Medulla oblongata (tissue), 1 donor: ENCODE measurements around the gene GNAT2.

ENCODE experiments used
- DNase-seq: peaks from one replicate; pipeline ENCODE4 v3.0.0-alpha.2; 2015; ENCODE audit errors: extremely low spot score

GNAT2 gene

GRCh38 chr1:109610609-109611307 is 8.7 kb downstream of the GNAT2 start:
- DNase-seq: no peak

GRCh38 chr1:109609881-109610280 is 9.5 kb downstream of the GNAT2 start:
- no peak for DNase-seq

GRCh38 chr1:109605381-109605780 is 14.0 kb downstream of the GNAT2 start:
- no peak for DNase-seq

DNA sequence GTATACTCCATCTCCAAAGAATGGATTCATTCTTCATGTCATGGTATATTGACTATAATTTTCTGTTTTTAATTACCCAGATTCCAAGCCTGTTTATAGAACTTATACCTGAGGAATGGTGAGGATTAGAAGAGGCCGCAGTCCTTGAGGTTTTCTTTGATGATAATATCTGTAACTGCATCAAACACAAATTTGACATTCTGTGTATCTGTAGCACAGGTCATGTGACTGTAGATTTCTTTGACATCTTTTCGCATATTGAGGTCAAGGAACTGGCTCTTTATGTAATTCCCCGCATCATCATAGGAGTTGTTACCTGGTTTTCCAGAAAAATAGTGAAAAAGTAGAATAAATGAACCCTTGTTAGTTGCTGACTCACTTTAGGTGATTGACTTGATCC is 16.2 kb downstream of the GNAT2 start:
- DNase-seq: no peak

DNA sequence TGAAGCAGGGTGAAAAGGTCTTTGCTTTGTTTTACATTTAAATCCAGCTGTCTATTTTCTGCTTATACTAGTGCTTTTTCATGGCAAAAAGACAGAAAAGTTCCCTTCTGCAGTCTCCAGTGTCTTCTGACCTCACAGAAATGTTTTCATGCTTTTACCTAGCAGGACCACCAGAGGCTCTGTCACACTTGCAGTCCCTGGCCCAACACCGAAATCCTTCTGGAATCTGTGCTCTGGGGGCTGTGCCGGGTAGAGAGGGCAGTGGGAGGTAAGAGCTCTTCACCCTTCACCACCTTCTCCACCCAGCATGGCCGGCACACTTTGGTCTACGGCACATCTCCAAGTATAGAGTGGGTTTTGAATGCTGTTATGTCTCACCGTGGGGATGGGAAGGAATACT is 20.8 kb downstream of the GNAT2 start:
- no peak for DNase-seq

GRCh38 chr1:109598156-109598555 is 21.3 kb downstream of the GNAT2 start:
- no peak for DNase-seq

GRCh38 chr1:109595531-109595930 is 23.9 kb downstream of the GNAT2 start:
- DNase-seq: no peak

DNA sequence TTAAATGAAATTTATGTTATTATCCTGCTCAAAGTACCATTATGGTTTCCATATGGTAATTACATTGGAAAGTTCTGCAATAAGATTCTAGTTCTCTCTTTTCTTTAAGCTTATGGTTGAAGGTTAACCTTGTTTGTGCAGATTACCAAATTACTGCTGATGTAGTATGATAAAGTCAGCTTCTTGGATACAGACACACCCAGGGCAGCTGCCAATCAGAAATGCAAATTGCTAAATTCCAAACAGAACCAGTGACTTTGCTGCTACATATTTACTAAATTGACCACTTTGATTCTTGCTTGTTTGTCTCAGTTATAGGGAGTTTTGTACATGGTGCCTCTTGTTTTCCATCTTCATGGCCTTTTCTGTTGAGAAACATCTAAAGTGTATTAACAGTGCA is 26.5 kb downstream of the GNAT2 start:
- DNase-seq: no peak

- no peak for DNase-seq
These were observed 29.7 kb downstream of the GNAT2 start for GRCh38 chr1:109589679-109590078.

GRCh38 chr1:109589177-109589576 is 30.2 kb downstream of the GNAT2 start:
- DNase-seq: no peak

GRCh38 chr1:109586055-109586454 is 33.4 kb downstream of the GNAT2 start:
- DNase-seq: no peak

GRCh38 chr1:109584766-109585165 is 34.6 kb downstream of the GNAT2 start:
- DNase-seq: no peak

DNA sequence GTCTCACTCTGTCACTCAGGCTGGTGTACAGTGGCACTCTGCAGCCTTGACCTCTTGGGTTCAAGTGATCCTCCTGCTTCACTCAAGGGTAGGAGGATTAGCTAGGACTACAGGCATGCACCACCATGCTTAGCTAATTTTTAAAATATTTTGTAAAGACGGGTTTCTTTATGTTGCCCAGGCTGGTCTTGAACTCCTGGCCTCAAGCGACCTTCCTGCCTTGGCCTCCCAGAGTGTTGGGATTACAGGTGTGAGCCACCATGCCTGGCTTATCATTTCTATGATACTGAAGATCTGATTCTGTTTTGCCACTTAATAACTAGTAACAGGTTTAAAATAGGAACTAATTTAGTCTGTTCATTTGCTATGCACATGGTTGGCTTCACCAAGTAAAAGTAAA is 37.4 kb downstream of the GNAT2 start:
- no peak for DNase-seq

DNA sequence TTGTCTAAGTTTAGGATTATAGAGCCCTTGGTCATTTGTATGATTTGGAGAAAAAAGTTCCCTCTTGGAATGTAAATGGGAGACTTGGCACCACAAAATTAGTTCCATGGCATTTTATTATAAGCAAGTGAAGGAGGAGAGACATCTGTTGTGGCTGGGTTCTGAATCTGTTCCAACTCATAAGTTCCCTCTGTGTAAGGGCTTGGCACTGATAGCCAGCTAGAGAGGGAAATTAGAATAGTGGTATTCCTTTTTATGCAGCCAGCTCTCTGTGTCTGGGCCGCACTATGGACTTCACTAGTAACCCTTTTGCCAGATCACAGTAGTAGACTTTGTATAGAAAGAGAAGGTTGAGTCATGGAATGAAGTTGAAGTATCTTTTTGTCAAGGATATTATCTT is 39.9 kb downstream of the GNAT2 start:
- DNase-seq: peak; percentile 38

- DNase-seq: no peak
These were observed 40.4 kb downstream of the GNAT2 start for GRCh38 chr1:109578947-109579443.

DNA sequence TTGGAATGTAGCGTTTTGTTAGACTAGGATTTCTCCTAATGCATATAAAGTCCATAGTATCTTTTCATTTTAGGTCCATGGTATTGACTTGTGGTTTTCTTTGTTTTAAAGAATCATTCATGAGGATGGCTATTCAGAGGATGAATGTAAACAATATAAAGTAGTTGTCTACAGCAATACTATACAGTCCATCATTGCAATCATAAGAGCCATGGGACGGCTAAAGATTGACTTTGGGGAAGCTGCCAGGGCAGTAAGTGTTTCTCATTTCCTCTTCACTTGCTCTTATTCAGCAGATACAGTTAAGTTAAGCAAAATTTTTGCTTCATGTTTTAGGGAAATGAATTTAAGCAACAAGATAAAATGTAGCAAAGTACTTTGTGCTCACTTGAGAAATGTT is 45.6 kb downstream of the GNAT2 start:
- peak; percentile 37 for DNase-seq

GRCh38 chr1:109570414-109570813 is 49.0 kb downstream of the GNAT2 start:
- DNase-seq: no peak

GRCh38 chr1:109569323-109569722 is 50.1 kb downstream of the GNAT2 start:
- peak; percentile 27 for DNase-seq

DNA sequence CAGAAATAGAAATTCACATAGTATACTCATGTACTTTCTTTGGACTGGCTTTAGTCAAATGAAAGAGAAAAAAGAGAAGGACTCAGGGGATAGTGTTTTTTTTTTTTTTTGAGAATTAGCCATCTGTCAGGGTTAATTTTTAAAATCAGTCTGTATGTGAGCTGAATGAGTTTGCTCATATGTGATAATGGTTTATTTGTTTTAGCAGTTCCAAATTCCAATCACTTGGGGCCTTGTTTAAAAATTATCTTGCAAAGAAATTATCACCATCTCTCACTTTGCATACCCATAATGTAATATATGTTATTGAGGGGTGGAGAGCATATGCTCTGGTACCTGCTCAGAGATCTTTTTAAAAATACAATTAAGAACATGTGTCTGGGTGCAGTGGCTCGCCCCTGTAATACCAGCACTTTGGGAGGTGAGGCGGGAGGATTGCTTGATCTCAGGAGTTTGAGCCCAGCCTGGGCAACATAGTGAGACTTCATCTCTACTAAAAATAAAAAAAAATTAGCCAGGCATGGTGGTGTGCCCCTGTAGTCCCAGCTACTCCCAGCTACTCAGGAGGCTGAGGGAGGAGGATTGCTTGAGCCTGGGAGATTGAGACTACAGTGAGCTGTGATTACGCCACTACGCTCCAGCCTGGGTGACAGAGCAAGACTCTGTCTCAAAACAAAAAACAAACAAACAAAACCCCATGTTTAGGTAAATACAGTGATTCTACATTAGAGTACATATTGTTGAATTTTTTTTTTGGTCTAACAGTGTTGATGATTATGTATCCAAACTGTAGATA is 51.3 kb downstream of the GNAT2 start:
- no peak for DNase-seq

- DNase-seq: no peak
These were observed 52.4 kb downstream of the GNAT2 start for GRCh38 chr1:109566982-109567381.

- DNase-seq: no peak
These were observed 54.2 kb downstream of the GNAT2 start for GRCh38 chr1:109565241-109565640.

DNA sequence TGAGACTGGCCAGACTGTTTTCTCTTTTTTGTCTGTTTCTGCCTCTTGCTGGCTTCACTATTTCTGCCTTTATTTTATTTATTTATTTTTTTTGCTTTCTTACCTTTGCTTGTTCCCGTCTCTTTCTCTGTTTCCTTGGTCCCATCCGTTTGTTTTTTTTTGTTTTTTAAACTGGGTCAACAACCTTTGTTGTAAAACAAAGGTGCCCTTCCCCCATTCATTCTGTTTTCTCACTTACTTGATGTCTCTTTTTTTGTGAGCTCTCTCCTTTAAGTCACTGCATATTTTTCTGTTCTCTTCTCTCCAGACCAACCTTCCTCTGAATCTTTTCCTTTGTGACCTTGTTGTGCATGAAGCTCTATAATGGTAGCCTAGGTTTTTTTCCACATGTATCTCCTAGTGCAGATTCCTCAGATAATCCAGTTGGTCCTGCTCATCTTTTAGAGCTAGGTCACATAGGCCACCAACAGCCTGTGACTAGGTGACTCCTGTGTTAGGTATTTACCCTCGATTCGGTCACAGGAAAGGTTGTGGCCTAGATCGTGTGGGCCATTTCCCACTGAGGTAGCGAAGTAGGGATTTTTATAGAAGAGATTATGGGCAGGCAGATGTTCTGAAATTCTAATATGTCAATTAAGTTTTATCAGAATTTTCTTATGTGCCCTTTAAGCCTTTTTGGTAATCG is 55.1 kb downstream of the GNAT2 start:
- DNase-seq: no peak

DNA sequence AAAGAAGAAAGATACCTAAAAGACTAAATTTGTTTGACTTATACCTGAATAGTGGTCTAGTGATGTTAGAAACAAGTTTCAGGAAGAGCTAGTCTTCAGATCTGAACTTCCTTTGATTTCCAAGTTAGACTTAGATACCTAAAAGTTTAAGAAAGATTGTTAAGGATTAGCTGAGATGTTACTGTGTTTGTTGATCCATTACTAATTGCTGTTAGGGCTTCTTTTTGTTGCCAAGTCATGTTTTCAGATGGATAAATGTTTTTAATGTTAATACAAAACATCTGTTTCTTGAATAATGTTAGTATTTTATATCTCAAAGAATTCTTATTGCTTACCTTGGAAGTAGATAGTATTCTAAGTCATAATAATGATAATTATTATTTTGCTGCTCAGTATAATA is 59.4 kb downstream of the GNAT2 start:
- DNase-seq: no peak
